ENCODE data around the gene ADSS1.
"Not testable (repeated sequence)": the region's sequence is repeated elsewhere in the genome, so short reads cannot be mapped to it uniquely, and the experiment has no call there.

Gene ADSS1

DNA sequence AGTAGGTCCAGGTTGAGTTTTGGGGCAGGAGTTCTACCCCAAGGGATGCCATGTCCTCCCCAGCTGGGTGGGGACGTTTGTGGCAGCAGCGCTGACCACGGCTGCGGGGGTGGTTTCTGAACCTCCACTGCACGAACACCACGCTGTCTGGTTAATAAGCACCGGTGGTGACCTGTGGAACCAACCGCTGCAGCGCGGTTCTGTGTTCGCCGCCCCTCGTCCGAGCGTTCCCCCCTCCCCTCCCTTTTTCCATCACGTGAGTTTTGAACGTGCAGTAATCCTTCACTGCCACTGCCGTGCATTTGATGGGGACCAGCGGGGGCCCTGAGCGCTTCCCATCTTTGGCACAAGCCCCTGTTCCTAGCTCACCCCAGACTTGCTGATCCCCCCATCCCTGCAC lies 6.4 kb upstream of the ADSS1 start:
- DNase-seq (ENCODE audit: low read depth), result no peak

DNA sequence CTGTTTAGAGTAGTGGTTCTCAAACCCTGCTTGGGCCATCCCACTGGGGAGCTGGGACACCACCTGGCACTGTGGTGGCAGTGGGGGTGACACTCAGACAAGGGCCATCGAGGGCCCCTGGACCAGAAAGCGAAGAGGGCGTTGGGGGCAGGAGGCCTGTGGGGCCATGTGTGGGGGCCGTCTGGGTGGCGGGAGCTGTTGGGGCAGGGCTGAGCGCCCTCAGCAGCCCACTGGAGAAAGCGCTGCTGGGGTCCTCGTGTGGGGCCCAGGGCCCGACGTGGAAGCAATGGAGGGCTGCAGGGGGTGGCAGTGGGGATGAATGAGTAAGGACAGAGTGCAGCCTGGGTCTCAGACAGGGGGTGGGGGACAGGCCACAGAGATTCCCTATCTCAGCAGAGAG lies 5.9 kb upstream of the ADSS1 start:
- no peak for DNase-seq (ENCODE audit: low read depth)

DNA sequence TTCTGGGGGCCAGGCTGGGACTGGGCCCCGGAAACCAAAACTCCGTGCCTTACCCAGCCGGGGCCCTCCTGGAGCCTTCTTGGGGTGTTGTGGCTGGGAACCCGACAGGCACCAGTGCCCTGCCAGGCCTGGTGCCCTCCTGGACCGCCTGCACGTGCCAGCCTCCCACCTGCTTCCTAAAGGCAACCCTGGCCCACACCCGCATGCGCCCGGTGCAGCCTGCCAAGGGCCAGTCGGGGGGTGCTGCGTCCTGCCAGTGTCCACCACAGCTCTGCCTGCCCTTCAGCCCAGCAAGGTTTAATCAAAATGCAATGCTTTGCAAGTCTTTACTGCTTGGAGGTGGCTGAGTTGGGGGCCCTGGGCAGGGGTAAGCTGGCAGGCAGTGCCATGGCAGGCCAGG lies 5.2 kb upstream of the ADSS1 start:
- DNase-seq (ENCODE audit: low read depth), result no peak

DNA sequence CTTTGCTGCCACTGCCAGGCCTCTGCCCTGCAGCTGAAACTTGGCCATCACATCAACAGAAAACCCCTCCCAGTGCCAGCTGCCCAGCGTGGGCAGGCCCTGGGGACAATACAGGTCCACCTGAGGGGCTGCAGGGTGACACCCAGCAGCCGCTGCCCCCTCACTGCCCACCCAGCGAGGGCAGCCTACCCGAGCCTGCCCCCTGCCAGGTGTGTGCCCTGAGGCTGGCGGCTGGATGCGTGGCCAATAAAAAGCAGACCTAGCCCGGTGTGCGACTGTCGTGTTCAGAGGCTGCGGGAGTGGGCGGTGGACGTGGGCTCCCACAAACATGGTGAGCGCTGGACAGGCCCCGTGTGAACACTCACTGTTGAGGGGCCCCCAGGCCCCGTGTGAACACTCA lies 4.7 kb upstream of the ADSS1 start:
- DNase-seq (ENCODE audit: low read depth), result no peak

DNA sequence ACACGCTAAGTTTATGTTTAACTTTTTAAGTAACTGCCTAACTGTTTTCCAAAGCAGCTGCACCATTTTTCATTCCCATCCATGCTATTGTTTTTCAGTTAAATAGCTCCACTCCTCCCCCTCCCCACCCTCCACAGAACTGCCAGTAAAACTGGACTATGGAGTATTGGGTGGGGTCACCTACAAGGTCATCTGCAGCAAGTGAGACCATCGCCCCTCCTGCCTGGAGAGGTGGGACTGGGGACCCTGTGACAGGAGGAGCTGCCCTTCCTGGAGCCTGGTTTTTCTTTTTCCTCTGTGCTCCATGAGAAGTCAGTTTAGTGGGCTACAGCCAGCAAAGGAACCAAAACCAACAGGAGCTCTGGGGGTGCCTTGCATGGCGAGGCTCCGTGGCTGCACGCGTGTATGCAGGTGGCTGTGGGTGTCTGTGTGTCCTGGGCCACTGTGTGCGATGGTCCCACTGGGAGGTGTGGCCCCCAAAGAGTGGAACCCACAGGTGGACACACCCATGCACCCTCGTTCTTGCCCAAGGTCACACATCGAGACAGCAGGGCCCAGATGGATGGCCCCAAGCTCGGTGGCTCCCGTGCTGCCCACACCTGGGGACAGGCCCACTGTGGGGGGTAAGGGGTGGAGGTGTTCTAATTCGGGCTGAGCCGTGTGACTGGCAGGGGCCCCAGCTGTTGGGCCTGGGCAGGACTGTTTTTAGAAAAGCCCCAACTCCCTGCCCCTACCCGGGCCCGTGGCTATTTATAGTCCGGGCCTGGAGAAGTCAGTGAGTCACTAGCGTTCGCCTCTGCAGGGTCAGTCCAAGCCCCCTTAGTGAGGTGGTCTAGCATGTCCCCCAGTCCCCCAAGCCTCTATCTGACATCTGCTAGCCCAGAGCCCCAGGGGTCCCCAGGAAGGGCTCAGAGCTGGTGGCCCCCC lies 2.3 kb upstream of the ADSS1 start:
- DNase-seq (ENCODE audit: low read depth), result no peak

DNA sequence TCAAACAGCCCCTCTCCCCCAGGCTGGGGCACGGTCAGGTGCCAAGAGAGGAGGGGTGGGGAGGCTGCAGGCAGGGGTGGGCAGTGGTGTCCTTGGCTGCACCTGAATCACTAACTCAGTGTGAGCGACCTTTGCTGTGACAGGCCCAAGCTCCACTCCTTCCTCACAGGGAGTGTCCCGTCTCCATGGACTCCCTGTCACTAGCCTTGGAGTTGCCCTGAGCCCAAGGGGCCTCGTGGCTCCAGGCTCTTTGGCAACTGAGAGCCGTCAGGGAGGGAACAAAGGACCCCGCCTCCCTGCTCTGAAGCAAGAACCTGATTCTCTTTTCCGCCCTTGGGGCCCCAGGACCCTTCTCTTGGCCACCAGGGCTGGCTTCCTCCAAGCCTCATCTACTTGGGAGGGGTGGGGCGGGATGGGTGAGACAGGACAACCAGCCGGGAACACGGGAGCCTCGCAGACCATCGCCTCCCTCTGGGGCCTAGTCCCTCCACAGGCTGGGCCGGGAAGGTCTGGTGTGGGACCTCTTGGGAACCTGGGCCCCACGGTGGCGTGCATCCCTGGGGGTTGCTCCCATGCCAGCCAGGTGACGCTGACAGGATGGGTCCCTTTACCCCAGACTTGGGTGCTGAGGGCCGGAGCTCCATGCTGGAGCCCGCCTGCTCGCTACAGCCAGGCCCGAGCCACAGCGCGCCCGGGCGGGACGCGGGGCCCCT lies 935 bp upstream of the ADSS1 start:
- DNase-seq (ENCODE audit: low read depth), result no peak

DNA sequence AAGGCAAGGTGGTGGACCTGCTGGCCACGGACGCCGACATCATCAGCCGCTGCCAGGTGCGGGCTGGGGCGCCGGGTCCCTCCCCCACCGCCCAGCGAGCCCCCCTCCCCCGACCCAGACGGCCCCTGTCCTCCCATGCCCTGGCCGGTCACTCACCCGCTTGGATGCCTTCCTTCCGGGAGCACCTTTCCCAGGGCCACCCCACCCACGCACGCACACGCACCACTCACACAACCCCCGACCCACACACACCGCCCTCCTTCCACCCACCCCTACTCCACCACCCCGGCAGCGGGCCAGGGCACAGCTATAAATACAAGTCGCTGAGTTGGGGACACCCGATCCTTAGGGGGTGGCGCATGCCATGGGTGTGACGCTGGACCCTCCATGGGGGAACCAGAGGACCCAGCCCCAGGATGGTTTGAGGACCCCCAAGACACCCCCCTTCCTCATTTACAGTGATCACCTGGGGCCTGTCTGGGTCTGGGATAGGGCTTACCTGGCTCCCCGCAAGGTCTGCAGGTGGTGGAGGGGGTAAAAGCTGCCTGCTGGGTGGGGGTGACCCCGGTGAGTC lies 465 bp downstream of the ADSS1 start:
- DNase-seq (ENCODE audit: low read depth), result no peak

DNA sequence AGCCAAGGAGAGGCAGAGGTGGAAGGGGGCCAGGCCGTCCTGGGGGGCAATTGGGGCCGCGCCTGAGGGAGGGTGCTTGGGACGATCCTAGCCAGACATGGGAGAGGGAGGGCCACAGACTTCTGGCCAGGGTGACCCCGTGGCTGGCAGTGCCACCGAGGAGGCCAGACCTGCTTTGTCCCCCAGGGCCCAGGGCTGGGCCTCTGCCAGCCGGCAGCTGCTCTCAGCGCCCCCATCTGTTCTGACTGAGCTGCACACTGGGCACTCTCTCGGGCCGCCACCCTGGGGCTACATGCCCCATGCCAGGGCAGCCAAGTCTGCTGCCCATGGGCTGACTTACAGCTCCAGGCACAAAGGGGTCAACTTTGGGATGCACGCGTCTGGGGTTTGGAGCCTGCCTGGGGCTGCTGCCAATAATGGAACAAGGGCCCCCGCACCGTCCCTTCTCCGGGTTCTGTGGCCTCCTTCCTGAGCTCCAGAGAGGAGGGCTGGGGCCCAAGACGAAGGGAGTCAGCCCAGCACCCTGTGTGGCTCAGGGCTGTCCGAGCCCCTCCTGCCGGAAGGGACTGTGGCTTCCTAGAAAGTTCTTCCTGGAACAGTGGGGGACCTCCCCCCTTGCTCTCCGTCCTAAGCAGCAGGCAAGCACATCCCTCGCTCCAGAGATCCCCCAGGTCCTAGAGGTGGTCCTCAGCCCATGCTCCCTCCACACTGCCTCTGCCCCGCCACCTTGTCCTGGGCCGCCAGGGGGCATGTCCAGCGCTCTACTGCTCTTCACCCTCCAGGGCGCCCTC lies 1.1 kb downstream of the ADSS1 start:
- no peak for DNase-seq (ENCODE audit: low read depth)

DNA sequence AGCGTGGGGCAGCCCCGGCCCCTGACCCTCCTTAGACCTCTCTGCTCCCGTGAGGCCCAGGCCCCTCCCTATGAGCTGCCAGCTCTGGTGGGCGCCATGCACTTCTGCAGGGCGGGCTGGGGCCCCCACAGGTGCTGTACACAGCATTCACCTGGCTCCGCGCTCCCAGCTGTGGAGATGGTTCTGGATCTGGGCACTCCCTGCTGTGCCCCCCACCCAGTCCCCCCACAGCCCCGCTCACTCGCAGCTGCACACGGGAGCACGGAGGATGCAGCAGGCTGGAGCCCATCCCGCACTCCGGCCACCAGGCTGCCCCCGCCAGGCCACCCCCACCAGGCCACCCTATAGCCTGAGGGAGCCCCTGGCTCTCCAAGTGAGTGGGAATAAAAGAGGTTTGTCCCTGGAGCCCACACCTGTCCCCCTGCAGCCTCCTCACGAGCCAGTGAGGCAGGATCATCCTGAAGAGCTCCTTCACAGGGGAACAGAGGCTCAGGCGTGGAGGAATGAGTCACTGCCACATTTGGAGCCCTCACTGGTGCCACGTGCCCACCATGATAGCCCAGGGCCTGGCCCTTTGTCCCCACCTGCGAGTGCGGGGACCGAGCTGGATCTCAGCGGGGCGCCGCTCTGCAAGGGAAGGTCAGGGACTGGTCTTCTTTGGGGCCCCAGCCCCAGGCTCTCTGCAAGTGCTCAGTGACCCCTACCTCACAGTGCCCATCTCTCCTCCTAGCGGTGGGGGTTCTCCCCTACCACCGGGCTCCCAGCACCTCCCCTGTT lies 1.9 kb downstream of the ADSS1 start:
- DNase-seq (ENCODE audit: low read depth), result no peak

DNA sequence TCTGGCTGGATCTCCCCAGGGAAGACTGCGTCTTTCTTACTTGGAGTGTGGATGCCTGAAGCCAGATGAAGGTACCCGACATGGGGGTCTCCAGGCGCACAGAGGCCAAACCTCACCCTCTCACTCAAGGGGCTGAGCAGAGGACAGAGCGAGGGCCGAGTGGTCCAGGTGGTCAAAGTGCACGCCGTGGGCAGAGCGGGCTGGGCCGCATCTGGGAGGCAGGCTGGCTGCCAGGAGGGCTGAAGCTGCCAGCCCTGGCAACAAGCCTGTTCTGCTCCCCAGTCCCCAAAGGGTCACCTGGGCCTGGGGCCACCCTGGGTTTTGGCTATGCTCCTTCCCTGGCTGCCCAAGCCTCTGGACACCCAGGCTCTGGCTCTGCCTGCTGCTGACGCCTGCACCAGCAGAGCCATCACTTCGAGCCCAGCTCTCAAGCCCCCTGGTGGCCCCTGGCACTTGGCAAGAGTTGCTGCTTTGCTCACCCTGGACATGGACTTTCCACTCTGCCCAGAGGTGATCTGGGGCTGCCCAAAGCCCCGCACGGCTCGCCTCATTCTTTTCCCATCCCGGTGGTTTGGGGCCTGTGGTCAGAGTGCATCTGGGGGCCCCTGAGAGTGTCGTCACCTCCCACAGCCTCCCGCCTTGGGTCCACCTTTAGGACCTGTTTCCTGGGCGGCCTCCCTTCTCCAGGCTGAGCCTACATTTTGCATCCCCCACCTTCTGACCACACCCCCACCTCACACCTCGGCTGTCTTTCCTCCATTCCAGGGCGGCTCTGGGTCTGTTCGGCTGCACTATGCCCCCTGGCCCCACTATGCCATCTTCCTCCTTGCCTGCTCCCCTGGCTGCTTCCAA lies 2.8 kb downstream of the ADSS1 start:
- no peak for DNase-seq (ENCODE audit: low read depth)

DNA sequence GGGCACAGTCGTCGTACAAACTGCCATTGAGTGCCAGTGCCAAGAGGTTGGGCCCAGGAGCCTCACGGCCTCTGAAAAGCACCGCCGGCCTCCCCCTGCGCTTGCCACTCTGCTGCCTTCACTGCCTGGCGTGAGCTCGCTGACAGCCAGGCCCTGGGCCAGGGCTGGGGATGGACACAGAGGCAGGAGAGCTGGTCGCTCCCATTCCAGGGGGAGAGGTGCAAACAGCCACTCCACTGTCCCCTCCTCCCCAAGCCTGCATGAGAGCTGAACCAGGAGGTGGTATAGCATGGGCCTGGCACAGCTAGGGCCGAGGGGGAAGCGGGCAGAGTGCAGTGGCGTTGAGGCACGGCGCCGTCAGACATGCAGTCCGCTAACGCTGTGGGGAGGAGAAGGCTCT lies 4.6 kb downstream of the ADSS1 start:
- no peak for DNase-seq (ENCODE audit: low read depth)

DNA sequence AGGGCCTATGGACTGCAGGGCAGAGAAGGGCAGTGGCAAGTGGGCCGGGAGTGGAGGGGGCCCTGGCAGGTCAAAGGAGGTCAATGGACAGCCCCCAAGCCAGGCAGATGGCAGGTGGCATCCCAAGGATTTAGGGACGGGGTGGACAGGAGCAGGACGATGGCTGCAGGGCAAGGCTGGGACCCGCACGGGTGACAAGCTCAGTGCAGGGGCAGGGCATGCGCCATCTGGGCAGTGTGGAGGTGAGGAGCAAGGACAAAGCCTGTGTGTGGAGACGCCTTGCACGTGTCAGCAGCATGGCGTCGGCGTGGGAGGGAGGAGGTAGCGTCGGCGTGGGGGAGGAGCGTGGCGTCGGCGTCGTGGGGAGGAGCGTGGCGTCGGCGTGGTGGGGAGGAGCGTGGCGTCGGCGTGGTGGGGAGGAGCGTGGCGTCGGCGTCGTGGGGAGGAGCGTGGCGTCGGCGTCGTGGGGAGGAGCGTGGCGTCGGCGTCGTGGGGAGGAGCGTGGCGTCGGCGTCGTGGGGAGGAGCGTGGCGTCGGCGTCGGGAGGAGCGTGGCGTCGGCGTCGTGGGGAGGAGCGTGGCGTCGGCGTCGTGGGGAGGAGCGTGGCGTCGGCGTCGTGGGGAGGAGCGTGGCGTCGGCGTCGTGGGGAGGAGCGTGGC lies 5.3 kb downstream of the ADSS1 start:
- not testable (repeated sequence) for DNase-seq (ENCODE audit: low read depth)

DNA sequence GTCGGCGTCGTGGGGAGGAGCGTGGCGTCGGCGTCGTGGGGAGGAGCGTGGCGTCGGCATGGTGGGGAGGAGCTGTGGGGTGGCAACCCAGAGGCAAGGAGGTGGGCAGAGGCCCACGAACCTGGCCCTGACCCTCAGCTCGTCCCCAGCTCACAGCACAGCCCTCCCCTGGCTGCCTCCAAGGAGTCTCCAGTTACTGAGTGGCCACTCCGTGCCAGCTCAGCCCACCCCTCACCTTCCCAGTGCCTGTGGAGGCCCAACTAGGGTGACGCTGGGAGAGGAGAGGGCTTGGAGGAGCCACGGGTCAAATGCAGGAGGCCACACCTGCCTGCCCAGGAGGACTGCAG lies 5.8 kb downstream of the ADSS1 start:
- DNase-seq (ENCODE audit: low read depth), result no peak

DNA sequence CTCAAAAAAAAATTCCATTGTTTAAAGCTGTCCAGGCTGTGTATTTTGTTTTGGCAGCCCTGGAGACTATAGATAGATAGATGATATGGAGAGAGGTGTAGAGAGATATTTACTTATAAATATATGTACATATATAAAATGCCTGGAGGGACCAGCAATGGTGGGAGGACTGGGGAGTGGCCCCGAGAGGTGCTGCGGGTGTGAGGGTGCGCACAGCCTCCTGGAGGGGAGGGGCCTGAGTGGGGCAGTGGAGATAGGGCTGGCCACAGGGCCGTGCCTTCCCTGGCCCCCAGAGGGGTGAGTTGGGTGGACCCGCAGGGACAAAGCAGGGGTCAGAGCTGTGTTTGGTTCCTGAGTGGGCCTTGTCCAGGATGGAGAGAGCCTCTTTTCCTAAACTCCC lies 6.5 kb downstream of the ADSS1 start:
- DNase-seq (ENCODE audit: low read depth), result no peak

DNA sequence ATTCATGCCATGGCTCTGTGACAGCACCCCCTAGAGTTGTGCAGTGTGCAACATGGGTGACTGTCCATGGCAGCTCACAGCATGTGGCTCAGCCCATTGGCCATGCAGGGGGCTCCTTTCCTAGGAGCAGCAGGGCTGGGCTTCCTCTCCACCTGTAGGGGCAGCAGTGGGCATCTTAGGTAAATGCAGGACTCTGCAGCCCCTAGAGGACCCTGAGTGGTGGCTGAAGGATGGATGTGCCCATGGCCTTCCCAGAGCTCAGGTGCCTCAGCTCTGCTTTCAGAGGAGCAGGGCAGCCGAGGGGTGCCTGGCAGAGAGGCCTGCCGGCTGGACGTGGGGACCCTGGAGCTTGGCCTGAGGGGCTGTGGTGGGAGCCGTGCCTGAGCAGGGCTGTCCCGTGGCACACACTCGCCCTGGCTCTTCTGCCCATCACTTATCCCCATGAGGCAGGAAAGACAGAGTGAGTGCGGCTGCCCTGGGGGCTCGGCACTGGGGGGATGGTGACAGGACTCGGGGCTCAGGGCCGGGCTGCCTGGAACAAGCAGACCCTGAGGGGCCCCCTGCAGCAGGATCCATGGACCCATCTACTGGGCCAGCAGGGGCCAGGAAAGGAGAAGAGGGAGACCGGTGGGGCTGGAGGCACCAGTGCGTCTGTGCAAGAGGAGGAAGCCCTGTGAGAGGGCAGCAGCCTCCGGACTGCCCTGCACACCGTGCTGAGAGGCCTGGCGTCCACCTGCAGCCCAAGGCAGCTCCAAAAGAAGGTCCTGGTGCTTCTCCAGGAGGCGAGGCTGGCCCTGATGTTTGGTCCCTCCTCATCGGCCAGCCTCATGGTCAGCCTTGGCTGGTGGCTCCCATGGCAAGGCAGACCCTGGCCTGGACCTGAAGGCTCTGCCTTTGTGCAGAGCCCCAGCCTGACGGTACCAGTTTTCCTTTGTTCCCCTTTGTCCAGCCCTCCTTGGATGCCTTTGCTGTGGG lies 7.6 kb downstream of the ADSS1 start:
- DNase-seq (ENCODE audit: low read depth), result no peak

DNA sequence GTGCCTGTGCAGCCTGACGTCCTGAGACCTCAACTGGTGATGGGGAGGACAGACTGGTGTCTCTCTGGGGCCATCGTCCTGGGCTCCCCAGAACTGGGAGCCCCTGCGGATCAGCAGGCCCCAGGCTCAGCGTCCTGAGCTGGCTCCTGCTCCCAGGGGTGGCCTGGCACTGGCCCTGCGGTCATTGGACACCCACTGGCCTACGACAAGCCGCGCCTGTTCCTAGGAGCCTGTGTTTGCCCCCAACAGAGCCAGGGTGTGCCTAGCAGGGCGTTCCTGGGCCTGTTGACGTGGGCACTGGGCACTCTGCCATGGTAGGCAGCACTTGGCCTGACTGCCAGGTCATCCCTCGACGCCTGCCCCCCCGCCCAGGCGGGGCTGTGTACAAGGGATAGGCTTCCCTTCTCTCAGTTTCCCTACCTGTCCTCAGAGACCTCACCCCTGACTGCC lies 8.4 kb downstream of the ADSS1 start:
- DNase-seq (ENCODE audit: low read depth), result no peak

DNA sequence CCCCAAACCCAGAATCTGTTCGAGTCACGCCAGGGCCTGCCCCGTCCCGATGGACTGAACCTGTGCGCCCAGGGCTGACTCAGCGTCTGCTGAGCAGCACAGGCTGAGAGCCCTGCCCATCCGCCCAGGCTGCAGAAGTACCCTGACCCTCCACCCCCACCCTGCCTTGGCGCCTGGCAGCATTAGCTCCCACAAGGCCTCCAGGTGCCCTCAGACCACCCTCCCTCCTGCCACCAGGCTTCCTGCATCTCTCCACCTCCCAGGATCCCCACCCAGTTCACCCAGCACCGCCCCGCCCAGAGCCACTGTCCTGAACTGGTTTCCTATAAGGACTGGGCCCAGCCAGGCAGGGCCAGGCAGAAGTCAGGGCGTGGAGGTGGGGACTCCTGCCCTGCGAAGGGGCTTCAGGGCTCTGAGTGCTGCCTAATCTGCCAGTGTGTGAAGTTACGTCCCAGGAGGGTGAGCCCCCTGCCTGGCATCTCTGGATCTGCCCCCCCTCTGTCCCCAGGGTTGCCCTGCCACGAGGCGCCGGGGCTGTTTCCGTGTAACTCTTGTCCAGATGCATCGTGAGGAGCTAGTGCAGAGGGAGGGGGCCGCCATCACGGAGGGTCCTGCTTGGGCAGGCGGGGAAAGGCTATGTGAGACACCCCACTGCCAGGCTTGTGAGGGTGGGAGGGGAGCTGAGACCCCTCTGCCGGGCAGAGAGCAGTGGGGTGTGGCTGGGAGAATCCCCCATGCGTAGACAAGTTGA lies 9.1 kb downstream of the ADSS1 start:
- DNase-seq (ENCODE audit: low read depth), result no peak

DNA sequence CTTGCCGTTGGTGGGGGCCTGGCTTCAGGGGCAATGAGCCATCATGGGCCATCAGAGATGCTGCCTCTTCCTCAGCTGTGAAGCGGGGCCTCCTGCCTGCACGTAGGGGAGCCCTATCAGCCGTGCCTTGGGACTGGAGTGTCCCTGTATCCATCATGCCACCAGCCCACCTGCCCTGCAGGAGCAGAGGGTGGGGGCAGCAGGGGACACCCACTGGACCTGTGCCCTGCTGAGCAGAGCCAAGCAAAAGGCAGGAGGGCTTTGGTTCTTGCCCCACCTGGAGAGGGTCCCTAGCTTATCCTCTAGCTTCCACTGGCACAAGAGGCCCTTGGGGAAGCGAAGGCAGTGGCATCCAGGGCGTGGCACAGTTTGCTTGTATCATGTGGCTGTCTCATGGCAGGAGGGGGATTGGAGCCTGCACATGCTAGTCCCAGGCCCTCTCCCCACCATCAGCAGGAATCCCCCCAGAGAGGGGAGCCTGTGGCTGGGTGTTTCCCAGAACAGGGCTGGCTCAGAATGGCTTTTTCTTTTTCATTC lies 10.1 kb downstream of the ADSS1 start:
- no peak for DNase-seq (ENCODE audit: low read depth)

Measured in T follicular helper cell (primary cell).